AG10803 (cell line): Measurements from ENCODE around the gene INPP5B.
A peak's percentile ranks its signal among the peaks of the same experiment; 100 is the strongest.
"Not testable (repeated sequence)": the region's sequence is repeated elsewhere in the genome, so short reads cannot be mapped to it uniquely, and the experiment has no call there.

Source experiments
- DNase-seq: peaks from one replicate; pipeline ENCODE4 v3.0.0; 2010; ENCODE audit warnings: low read depth
- H3K4me3 ChIP-seq: 2 replicates; pipeline ENCODE4 v1.5.1; 2011; ENCODE audit warnings: mild to moderate bottlenecking, low read length, control low read depth
- TF ChIP-seq, protein P1 (sequence below): conservative IDR thresholded peaks from 2 replicates; pipeline ENCODE4 v1.5.1; 2011; ENCODE audit warnings: mild to moderate bottlenecking, low read length, control low read depth, inconsistent platforms

The INPP5B gene

GRCh38 chr1:37925316-37925715 is 21.5 kb downstream of the INPP5B start:
- TF ChIP-seq, protein P1, sequence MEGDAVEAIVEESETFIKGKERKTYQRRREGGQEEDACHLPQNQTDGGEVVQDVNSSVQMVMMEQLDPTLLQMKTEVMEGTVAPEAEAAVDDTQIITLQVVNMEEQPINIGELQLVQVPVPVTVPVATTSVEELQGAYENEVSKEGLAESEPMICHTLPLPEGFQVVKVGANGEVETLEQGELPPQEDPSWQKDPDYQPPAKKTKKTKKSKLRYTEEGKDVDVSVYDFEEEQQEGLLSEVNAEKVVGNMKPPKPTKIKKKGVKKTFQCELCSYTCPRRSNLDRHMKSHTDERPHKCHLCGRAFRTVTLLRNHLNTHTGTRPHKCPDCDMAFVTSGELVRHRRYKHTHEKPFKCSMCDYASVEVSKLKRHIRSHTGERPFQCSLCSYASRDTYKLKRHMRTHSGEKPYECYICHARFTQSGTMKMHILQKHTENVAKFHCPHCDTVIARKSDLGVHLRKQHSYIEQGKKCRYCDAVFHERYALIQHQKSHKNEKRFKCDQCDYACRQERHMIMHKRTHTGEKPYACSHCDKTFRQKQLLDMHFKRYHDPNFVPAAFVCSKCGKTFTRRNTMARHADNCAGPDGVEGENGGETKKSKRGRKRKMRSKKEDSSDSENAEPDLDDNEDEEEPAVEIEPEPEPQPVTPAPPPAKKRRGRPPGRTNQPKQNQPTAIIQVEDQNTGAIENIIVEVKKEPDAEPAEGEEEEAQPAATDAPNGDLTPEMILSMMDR = no peak
- no peak for DNase-seq
- no peak overlapping the region for H3K4me3 ChIP-seq

GRCh38 chr1:37923551-37923889 is 23.3 kb downstream of the INPP5B start:
- H3K4me3 ChIP-seq = no peak overlapping the region
- TF ChIP-seq, protein P1 = no peak
- no peak for DNase-seq

DNA sequence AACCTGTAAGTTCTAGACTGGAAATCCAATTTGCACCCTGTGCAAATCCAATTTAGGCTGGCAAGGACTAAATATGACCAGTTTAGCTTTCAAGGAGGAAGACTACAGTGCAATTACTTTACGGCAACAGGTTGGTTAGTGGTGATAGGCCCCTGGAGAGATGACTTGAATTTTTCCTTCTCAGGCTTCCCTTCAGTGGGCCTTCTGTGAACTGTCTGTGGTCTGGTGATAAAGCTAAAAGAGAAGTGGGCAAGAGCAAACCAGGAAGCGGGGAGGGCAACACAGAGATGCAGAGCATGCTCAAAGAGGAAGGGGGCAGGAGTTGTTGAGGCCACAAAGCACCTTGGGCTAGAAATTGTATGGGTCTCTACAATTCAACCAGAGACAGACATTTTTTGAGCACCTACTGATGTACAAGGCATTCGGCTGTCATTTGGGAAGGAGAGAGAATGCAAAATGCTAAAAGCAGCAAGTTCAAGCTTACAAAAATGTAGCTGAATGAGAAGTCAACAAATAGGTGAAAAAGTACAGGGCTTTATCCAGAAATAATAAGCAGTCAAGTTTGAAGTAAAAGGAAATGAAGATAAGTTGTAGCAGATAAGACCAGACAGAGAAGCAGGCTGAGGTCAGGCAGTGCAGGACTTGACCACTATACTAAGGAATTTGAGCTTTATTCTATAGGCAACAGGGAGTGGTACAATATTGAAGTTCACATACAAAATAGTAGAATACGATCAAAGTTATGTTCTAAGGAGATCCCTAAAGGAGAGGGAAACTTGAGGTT is 23.9 kb downstream of the INPP5B start:
- no peak overlapping the region for H3K4me3 ChIP-seq
- DNase-seq = no peak
- TF ChIP-seq, protein P1 = no peak

GRCh38 chr1:37919277-37919676 is 27.6 kb downstream of the INPP5B start:
- TF ChIP-seq, protein P1 = peak; percentile 53

DNA sequence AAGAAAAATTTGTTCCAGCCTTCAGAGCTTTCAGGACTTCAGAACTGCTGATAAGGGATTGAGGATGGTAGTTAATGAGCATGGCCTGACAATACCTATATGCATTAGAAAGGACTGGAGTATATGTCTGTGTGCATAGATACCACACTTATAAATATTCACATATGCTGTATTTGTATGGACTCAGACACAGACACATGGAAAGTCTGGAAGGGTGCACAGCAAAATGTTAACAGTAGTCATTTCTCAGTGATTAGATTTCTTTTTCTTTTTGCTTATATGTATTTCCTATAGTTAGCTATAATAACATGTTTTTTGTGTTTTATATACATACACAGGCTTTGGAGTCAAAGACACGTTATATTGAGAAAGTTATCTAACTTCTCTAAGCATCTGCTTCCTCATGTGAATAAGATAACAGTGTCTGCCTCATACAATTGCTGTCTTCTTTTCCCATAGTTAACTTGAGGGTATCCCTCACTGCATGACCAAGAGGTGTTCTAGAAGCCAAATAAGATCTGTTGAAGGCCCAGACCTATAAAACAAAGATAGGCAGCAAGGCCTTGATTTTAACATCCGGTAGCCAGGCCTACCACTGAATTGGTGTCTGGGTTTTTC is 31.3 kb downstream of the INPP5B start:
- H3K4me3 ChIP-seq = no peak overlapping the region
- TF ChIP-seq, protein P1 = no peak
- no peak for DNase-seq

More at GRCh38 chr1:37919277-37919676, 27.6 kb downstream of the INPP5B start:
- peak; percentile 34 for DNase-seq
- no peak overlapping the region for H3K4me3 ChIP-seq

DNA sequence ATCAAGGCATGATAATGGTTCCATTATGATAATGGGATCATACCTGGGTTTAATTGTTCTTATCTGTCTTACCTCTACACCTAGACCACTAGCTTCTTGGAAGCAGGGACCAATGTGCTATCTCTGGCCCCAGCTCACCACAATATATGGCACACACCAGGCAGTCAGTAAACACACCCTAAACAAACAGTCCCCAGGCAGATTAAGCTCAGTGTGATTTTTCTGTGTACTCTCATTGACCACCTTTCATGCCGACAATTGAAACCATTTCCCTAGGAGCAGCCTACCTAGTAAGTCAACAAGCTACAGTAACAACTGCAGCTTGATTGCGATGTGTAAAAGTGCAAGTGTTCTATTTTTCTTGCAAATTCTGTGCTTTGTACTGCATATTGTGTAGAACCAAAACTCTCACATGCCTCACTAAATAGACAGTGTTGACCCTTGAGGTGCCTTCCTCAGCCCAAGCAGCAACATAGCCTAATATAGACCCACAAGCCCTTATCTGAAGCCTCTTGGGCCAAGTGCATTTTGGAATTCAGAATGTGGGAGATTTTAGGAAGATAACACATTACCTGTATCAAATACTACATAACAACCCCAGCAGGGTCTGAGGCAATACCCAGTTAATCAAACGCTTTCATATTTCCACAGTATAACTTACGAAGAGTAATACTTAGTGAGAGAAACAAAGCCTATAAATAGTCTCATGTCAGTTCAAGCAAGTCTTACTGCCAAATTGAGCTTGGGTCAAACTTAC is 32.0 kb downstream of the INPP5B start:
- TF ChIP-seq, protein P1 = no peak
- no peak for DNase-seq
- H3K4me3 ChIP-seq = no peak overlapping the region

DNA sequence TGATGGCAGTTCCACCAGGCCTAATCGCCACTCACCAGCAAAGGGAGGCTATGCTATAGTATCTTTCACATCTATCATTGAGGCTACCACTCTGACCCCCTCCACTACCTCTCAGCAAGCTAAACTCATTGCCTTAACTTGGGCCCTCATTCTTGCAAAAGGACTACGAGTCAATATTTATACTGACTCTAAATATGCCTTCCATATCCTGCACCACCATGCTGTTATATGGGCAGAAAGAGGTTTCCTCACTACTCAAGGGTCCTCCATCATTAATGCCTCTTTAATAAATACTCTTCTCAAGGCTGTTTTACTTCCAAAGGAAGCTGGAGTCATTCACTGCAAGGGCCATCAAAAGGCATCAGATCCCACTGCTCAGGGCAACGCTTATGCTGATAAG is 35.4 kb downstream of the INPP5B start:
- H3K4me3 ChIP-seq, DNase-seq: not testable (repeated sequence)

- not testable (repeated sequence) for H3K4me3 ChIP-seq, DNase-seq
Measured at GRCh38 chr1:37910886-37911285, 36.0 kb downstream of the INPP5B start.

DNA sequence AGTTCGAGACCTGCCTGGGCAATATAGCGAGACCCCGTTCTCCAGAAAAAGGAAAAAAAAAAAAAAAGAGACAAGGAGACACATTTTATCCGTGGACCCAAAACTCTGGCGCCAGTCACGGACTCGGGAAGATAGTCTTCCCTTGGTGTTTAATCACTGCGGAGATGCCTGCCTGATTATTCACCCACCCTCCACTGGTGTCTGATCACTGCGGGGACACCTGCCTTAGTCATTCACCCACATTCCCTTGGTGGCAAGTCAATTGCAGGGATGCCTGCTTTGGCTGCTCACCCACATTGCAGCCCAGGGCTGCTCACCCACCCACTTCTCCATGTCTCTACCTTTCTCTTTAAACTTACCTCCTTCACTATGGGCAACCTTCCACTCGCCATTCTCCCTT is 38.3 kb downstream of the INPP5B start:
- not testable (repeated sequence) for H3K4me3 ChIP-seq, DNase-seq

- not testable (repeated sequence) for H3K4me3 ChIP-seq, DNase-seq
Measured at GRCh38 chr1:37907416-37908125, 39.3 kb downstream of the INPP5B start.

DNA sequence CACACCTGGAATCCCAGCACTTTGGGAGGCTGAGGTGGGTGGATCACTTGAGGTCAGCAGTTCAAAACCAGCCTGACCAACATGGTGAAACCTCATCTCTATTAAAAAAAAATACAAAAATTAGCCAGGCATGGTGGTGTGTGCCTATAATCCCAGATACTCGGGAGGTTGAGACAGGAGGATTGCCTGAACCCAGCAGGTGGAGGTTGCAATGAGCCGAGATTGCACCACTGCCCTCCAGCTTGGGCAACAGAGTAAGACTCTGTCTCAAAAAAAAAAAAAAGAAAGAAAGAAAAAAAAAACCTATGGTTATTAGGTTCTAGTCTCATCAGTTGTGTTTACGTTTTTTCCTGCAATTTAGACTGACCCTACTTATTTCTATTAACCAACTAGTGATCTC is 40.3 kb downstream of the INPP5B start:
- not testable (repeated sequence) for DNase-seq, H3K4me3 ChIP-seq
